Measurements from ENCODE around the gene DRC1. TPM values are rescaled to one million over a fixed set of nuclear protein-coding genes. Genes with fewer than 3 reads are reported as not detected.

The DRC1 gene
- total RNA-seq, 4 donors from 2014 or later = 0.45 TPM; not detected in 3

GRCh38 chr2:26428846-26429245, 27.1 kb downstream of the DRC1 start:
- Histone ChIP-seq H3K27me3 (no peaks in the 10 kb centered on the region), H3K27ac (replicated peaks in 1 of 4) (no peak overlapping the region), H3K4me1 (no peaks in the 10 kb centered on the region), H3K4me3 (no peak overlapping the region), H3K36me3 (no peaks in the 10 kb centered on the region), H3K9me3 (no peaks in the 10 kb centered on the region)
- WGBS = 95% methylated on average over 2 of the region's 2 CpGs
- TF ChIP-seq POLR2A (IDR thresholded peaks at IDR 0.05; ENCODE audit: low read depth) (no peak), CTCF (IDR thresholded peaks at IDR 0.05) (no peak), POLR2AphosphoS5 (IDR thresholded peaks at IDR 0.05) (no peak), EP300 (IDR thresholded peaks at IDR 0.05) (no peak)
- DNase-seq (ENCODE audit: extremely low spot score) = no peak
- intact Hi-C loops (cut with DNase I) = no loop called here

GRCh38 chr2:26429779-26430578, 28.3 kb downstream of the DRC1 start:
- Histone ChIP-seq H3K27ac (replicated peaks in 1 of 4) (no peak overlapping the region), H3K4me3 (no peak overlapping the region), H3K36me3 (no peaks in the 10 kb centered on the region), H3K4me1 (no peaks in the 10 kb centered on the region), H3K9me3 (no peaks in the 10 kb centered on the region), H3K27me3 (no peaks in the 10 kb centered on the region)
- no peak for TF ChIP-seq POLR2A (IDR thresholded peaks at IDR 0.05; ENCODE audit: low read depth)
- TF ChIP-seq CTCF (IDR thresholded peaks at IDR 0.05) = no peak
- no peak for TF ChIP-seq POLR2AphosphoS5 (IDR thresholded peaks at IDR 0.05)
- no peak for TF ChIP-seq EP300 (IDR thresholded peaks at IDR 0.05)
- WGBS = 59% methylated on average over 6 of the region's 8 CpGs
- intact Hi-C loops (cut with DNase I) = no loop called here
- no peak for DNase-seq (ENCODE audit: extremely low spot score)

GRCh38 chr2:26430826-26431225, 29.1 kb downstream of the DRC1 start:
- Histone ChIP-seq H3K4me3 (no peak overlapping the region), H3K27ac (replicated peaks in 1 of 4) (no peak overlapping the region), H3K4me1 (no peaks in the 10 kb centered on the region), H3K9me3 (no peaks in the 10 kb centered on the region), H3K27me3 (no peaks in the 10 kb centered on the region), H3K36me3 (no peaks in the 10 kb centered on the region)
- 95% methylated on average over 7 of the region's 7 CpGs for WGBS
- intact Hi-C loops (cut with DNase I) = no loop called here
- TF ChIP-seq POLR2AphosphoS5 (IDR thresholded peaks at IDR 0.05) (no peak), CTCF (IDR thresholded peaks at IDR 0.05) (no peak), EP300 (IDR thresholded peaks at IDR 0.05) (no peak), POLR2A (IDR thresholded peaks at IDR 0.05; ENCODE audit: low read depth) (no peak)
- no peak for DNase-seq (ENCODE audit: extremely low spot score)

GRCh38 chr2:26432363-26432762, 30.6 kb downstream of the DRC1 start:
- intact Hi-C loops (cut with DNase I) = no loop called here
- TF ChIP-seq POLR2A (IDR thresholded peaks at IDR 0.05; ENCODE audit: low read depth) = no peak
- no peak for TF ChIP-seq CTCF (IDR thresholded peaks at IDR 0.05)
- TF ChIP-seq POLR2AphosphoS5 (IDR thresholded peaks at IDR 0.05) = no peak
- no peak for TF ChIP-seq EP300 (IDR thresholded peaks at IDR 0.05)
- Histone ChIP-seq H3K27me3 (no peaks in the 10 kb centered on the region), H3K4me3 (no peak overlapping the region), H3K27ac (replicated peaks in 1 of 4) (peak overlapping the region in 1 of 4 donors; percentile 44), H3K9me3 (no peaks in the 10 kb centered on the region), H3K36me3 (no peaks in the 10 kb centered on the region), H3K4me1 (no peaks in the 10 kb centered on the region)
- no peak for DNase-seq (ENCODE audit: extremely low spot score)

- intact Hi-C loops (cut with DNase I) = no loop called here
- Histone ChIP-seq H3K9me3 (no peaks in the 10 kb centered on the region), H3K27me3 (no peaks in the 10 kb centered on the region), H3K4me3 (no peak overlapping the region), H3K4me1 (no peaks in the 10 kb centered on the region), H3K36me3 (no peaks in the 10 kb centered on the region), H3K27ac (replicated peaks in 1 of 4) (peak overlapping the region in 1 of 4 donors; percentile 44)
- no peak for TF ChIP-seq POLR2A (IDR thresholded peaks at IDR 0.05; ENCODE audit: low read depth)
- TF ChIP-seq CTCF (IDR thresholded peaks at IDR 0.05) = no peak
- TF ChIP-seq EP300 (IDR thresholded peaks at IDR 0.05) = no peak
- no peak for TF ChIP-seq POLR2AphosphoS5 (IDR thresholded peaks at IDR 0.05)
- WGBS = 78% methylated on average over 2 of the region's 2 CpGs
- no peak for DNase-seq (ENCODE audit: extremely low spot score)
Measured at GRCh38 chr2:26432859-26433258, 31.1 kb downstream of the DRC1 start.

Measured in esophagus muscularis mucosa (tissue), 4 donors.